Islet of Langerhans (tissue), 1 donor: ENCODE measurements around the gene PARM1.
A peak's percentile ranks its signal among the peaks of the same experiment; 100 is the strongest.

ENCODE experiments used
- FAIRE-seq: peaks from one replicate; lab custom pipeline; 2011; peaks lifted over from hg19 to GRCh38; lab: Jason Lieb, UNC

The PARM1 gene, protein sequence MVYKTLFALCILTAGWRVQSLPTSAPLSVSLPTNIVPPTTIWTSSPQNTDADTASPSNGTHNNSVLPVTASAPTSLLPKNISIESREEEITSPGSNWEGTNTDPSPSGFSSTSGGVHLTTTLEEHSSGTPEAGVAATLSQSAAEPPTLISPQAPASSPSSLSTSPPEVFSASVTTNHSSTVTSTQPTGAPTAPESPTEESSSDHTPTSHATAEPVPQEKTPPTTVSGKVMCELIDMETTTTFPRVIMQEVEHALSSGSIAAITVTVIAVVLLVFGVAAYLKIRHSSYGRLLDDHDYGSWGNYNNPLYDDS

DNA sequence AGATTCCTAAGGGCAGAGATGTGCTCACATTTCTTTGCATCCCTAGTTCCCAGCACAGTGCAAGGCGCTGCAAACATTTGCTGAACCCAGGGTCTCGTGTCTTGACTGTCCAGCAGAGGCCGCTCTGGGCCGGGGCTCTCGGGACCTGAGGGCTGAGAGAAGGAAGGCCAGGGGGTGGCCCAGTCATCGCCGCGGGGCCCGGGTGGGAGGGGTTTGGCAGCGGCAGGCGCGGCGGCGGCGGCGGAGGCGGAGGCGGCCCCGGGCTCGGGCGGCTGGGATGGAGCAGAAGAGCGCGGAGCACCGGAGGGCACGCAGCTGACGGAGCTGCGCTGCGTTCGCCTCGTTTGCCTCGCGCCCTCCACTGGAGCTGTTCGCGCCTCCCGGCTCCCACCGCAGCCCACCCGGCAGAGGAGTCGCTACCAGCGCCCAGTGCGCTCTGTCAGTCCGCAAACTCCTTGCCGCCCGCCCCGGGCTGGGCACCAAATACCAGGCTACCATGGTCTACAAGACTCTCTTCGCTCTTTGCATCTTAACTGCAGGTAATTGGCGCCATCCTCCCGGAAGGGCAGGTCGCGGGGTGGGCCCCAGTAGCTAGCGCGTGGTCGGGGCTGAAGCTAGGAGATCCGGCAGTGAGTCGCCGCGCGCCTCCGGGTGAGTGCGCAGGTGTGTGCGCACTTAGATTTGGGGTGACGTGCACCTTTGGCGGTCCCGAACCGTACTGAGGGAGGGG is at the start of gene PARM1:
Gene PARM1 (plus strand): TSS at position 285 of the 730 bp plus-strand sequence. CDS start 212 bp downstream, at position 497.
- no peak for FAIRE-seq

DNA sequence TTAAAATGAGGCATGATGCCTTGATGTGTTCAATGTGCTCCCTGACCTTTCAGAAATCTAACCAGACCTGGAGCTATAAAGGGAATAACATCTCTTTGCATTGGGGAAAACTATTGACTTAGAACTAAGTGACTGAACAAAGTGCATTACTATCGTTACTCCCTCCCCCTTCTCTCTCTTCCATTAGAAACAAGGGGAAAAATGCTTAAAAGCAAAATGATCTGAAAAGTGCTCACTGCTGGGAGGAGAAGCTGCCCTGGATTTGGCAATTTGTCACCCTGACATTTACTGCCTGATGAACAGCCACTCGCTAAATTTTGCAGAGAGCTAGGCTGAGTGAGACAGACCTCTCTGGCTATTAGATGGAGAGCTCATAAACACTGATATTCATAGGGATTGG is 48.6 kb upstream of the PARM1 start:
- FAIRE-seq = no peak

DNA sequence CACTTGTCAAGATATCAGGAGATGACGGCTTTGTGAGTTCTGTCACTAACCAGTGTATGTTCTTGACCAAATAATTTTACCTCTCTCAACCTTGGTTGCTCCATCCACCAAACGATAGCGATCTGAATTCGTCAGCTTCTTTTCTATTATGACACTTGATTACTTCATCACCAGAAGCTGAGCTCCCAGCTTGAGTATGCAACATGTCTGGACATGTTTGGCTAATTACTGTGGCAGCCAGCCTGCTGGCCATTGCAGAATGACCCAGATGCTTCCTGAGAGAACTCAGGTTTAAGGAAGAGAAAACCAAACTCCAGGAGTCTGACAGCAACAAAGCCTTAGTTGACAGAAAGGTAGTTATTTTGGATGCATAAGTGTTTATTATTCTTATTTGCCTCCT is 46.4 kb upstream of the PARM1 start:
- no peak for FAIRE-seq

DNA sequence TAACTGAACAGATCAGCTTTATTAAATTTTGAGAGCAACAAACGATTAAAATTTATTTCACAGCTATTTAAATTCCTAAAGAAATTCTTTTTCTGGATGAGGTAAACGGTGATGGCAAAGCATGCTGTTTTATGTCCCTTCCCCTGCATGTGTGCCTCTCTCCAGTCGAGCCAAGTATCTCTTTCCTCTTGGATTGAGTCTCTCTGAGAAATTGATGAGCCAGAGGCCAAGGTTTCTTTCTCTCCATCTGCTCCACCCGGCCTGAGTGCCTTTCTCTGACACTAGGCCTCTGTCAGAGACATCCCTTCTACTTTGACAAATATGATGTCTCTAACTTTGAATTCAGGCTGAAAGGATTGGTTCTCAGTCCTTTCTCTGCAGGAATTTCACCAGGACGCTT is 42.6 kb upstream of the PARM1 start:
- no peak for FAIRE-seq

DNA sequence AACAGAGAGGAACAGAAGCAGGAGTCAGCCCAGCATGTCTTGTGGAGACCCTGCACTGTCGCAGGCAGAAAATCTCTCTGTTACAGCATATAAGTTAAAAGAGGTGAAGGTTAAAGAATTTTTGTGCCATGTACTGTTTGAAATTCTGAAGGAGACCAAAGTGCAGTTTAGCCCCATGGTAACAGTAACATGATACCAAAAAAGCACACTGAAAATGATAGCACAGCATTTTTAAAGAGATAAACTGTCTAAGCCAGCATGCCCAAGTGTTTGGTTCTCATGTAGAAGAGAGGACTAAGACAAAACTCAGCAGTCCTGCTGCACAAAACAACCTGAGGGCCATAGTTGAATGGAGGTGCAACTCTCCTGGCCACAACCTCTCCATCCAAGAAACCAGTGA is 41.9 kb upstream of the PARM1 start:
- no peak for FAIRE-seq

DNA sequence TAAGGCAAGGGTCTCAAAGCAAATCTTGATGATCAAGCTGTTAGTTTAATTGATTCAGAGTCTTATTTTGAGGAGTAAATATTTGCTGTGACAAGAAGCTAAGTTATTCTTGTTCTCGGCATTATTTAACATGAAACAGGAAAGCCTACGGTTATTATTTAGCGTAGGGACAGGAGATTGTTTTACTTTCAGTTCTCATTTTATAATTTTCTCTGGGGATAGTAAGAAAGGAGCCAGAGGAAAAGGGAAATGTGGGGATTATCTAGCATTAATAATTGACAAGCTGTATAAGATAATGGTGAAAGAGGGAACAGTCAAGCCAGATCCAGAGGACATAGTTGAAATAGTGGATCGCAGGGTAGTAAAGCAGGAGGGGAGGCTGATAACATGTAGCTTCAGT is 39.7 kb upstream of the PARM1 start:
- FAIRE-seq = peak; percentile 92

DNA sequence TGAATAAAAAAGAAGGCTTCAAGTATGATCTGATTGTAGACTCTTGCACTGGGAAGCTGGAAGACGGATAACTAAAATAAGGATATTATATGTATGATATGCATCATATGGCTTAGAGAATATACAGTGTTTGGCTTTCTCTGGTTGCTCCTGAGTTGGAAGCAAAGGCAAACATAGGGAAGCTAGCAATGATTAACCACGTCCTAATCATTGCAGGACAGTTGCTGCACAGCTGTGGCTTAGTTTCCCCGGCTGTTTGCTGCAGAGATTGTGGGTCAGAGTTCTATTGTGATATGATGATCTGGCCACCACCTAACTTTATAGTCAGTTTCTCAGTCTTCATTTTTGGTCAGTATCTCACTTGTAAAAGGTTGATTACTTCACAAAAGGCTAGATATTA is 36.3 kb upstream of the PARM1 start:
- peak; percentile 74 for FAIRE-seq

DNA sequence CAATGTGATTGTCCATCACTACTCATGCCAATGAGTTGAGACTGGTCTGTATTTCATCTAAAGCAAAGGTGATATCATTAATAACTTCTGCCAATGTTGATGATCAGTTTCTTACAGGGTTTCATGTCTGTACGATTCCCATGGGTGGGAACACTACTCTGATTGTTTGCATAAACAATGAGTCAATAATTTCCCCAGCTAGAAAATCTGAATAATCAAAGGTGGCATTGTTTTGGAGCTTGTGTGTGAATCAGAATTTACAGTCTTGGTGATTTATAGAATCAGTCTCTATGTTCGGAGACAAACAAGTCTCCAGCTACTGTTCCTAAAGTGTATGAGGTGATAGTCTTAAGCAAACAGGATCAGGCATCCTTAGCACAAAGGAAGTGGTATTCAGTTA is 35.5 kb upstream of the PARM1 start:
- no peak for FAIRE-seq

DNA sequence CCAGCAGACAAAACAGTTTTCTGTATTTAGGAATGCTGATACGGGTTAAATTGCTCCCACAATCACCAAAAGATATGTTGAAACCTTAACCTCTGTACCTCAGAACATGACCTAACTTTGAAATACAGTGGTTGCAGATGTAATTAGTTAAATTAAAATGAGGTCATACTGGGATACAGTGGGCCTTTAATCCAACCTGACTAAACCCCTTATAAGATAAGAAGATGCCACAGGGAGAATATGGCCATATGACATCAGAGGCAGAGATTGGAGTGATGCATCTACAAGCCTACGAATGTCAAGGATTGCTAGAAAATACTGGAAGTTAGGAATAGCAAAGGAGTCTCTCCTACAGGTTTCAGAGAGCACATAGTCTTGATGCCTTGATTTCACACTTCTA is 32.1 kb upstream of the PARM1 start:
- no peak for FAIRE-seq

DNA sequence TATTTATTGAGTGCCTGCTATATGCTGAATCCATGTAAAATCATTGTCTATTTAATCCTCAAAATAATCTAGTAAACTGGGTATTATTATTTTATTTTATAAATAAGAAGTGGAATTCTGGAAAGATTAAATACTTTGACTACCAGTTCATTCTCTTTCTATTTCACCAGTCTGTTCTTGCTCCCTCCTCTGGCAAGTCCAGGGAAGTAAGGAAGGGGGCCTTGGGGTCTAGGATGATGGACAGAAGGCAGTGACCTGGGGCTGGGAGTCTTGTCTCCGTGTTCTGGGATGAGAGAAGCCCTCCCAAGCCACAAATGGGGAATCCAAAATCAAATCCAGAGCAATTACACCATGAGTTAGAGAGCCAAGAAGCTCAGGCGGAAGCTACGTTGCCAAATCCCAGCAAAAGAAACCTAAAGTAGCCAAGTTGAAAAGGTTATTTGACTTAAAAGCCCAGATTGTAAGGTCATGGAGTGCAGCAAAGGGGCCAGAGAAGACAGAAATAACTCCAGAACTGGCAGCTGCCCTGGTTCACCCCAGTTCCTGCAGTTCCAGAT is 28.3 kb upstream of the PARM1 start:
- FAIRE-seq = no peak

DNA sequence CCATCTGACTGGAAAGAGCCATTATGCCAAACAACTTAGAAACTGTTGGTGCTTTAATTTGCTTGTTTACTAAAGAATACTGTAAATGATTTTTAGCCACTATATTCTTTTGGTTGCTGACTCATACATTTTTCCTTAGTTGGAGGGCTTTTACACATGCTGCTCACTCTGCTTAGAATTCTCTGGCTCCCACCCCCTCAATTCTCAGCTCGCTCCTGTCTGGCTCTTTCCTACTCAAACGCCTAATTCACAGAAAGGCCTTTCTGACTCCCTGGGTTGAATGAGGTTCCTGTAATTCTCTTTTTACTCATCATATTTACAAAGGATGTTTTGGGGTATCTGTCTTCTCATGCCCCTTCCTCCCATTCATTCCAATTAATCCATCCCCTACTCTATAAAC is 26.1 kb upstream of the PARM1 start:
- no peak for FAIRE-seq

DNA sequence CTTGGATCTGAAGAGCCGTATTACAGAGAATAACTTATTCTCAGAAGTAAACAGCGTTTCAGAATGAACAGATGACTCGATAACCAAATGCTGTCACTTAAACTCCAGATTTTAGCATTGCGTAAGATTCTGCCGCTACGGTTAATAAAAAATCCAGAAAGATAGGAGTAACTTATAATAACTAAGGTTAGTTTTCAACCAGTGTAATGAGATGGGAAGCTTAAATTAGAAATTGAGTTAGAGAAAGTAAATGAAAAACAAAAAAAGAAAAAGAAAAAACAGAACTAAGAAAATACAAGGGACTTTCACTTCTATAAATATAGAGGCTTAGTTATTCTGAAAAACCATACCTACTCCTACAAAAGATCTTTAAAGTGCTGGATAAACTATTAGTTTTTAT is 13.1 kb upstream of the PARM1 start:
- no peak for FAIRE-seq

DNA sequence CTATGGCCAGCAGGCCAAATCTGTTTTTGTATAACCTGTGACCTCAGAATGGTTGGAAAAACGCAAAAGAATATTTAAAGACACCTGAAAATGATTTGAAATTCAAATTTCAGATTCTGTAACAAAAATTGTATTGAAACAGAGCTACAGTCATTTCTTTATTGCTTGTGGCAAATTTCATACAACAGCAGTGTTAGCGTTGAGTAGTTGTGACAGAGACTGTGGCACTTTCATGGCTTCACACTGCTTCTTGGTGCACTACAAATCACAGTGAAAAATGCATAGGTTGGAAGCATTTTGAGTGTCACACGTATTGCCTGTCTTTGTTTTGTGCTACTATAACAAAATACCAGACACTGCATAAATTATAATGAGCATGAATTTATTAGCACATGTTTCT is 12.2 kb upstream of the PARM1 start:
- no peak for FAIRE-seq

DNA sequence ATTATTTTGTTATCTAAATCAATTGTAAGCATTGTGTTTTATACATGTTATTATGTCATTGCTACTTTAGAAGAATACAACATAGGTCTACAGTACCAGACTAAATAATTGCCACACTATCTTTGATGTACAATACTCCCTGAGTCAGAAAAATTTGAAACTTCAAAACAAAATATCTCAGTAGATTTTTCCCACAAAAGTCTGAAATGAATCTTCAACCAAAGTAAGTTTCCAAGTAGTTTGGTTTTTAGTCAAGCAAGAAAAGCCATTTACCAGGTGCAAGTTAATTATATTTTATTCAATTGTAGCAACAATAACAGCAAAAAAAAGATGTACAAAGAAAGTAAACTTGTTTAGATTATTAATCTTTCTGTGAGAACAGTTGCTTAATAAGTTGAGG is 11.4 kb upstream of the PARM1 start:
- FAIRE-seq = no peak

DNA sequence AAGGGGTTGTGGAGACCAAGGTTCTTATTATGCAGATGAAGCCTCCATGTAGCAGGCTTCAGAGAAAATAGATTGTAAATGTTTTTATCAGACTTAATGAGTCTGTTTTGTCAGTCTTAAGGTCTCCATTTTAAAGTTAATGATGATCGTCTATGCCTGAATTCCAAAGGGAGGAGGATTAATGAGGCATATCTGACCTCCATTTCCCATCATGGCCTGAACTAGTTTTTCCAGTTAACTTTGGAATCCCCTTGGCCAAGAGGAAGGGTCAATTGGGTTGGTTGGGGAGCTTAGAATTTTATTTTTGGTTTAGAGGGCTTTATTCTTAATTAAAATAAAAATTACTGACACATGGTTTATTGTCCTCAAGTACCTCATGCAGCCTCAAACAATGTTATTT is 6.9 kb upstream of the PARM1 start:
- no peak for FAIRE-seq

DNA sequence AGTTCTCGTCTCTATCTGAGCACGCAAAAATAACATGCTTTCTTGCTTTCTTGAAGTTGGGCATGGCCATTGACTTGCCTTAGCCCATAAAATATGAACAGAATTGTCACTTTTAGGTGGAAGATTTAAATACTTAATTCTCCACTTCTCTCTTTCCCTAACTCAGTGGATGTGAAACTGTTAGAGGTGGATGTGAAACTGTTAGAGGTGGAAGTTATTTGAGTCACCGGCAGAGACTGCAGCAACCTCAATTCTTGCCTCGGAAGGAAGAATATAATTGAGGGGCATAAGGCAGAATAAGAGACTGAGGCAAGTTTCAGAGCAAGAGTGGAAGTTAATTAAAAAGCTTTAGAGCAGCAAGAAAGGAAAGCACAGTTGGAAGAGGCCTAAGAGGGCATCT is 2.8 kb upstream of the PARM1 start:
- no peak for FAIRE-seq

DNA sequence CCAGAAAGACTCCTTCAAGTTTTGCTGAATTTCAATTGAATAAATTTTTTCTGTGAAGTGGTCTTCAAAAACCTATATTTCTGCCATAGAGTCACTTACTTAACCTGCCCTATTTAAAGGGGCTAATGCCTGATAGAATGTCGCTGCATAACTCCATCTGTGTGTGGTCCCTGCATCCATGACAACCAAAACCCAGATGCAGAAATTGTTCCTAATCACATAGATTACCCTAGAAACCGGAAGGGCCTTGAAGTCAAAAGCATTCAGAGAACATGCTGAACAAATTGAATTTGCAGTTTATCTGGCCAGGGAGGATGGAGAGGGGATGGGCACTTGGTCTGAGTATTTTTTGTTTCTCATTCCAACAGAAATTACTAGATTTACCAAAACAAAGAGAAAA is 1.5 kb upstream of the PARM1 start:
- no peak for FAIRE-seq

DNA sequence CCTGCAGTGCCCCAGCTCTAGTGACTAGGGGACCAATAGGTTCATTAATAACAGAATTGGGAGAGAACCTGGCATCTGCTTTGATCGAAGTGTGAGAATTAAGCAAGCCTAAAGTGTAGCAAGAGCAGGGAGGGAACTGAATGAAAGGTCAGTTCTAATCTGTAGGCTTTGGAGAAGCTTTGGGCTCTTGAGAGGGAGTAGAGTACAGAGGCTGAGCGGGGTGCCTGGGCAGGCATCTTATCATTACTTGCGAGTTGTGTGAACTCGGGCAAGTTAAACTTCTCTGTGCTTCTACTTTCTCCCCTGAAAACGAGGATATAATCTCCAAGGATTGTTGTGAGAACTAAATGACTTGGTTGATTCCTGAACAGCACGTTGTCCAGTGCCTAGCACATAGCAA is 906 bp upstream of the PARM1 start:
- no peak for FAIRE-seq

DNA sequence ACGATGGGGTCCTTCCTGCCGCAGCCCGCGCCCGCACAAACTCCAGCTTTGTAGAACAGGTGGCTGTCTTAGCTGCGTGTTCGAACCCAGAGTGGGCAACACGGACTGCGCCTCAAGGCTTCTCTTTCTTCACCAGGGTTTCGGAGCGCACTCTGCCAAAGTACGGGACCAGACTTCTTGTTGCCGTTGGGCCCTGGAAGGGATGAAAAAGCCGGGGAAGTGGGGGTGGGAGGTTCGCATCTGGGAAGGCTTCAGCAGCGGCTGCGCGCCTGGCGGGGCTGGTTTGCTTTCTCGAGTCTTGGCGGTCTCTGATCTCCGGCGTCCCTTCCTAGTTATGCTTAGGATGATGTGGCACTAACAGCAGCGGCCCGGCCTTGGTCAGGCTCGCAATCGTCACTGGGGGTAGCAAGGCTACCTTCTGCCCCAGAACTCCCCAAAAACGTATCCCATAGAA is 673 bp downstream of the PARM1 start:
- no peak for FAIRE-seq

DNA sequence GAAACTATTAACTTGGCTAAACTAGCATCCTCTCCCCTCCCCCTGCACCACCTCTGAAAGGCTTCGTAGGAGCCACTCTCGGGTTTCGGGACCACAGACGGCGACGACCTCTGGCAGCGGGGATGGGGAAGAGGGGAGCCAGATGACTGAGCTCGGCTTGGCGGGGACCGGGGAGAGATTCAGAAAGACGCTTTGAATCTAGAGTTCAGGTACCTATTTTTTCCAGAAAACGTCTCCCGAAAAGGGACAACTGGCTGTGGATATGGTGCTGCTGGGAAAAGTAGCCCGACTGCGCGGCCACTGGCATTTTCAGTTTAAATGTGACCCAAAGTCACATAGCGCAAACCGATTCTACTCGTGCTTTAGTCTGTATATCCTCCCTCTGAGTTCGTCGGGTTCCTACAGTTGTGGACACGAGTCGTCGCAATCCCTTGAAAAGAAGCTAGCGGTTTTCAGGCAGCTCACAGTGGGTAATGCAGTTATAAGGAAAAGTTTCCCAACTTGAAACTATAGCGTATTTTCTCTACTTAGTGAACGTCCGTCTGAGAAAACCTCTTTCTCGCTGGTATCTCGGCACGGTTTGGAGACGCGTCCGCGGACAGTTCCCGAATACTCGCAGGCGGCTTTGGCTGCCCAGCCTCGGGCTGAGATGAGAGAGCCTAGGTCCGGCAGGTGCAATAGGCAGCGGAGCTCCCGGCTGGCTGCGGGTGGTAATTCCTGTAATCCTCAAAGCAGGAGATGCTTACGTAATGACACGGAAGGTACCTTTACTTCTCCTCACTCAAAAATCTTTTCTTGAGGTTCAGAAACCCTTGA is 1.3 kb downstream of the PARM1 start:
- peak; percentile 53 for FAIRE-seq

DNA sequence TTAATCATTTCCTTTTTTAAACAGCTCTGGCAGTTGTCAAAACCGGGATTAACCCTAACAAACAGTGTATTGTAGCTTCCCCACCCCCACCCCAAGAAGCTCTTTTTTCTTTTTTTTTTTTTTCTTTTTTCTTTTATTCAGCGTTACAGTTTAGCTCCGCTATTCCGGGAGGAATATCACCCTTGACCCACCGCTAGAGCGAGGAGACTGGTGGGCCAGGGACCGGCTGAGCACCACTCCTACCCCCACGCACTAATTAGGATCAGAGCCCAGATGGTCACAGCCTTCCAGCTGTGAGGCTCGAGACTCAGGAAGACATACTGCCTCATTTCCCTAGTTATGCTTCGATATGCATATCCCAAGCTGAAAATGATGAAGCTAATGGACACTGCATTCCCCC is 2.0 kb downstream of the PARM1 start:
- peak; percentile 13 for FAIRE-seq

DNA sequence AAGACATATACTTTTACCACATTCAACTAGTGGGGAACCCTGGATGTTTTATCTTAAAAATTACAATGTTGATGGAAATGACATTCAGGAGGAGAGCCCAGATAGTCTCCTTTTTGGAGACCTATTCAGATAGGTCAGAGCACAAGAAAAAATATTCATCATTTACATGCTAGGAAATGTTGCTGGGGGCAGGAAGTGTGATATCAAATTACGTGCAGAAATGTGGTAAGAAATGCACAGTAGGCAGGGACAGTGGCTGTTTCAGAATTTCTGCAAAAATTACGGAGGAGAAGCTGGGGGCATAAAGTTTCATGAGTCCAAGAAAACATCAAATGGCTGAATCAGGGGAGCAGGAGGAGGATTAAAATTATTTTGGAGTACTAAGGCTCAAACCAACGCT is 8.2 kb downstream of the PARM1 start:
- no peak for FAIRE-seq
